GM18867 (cell line): Measurements from ENCODE around the gene SLC1A4.

ENCODE experiments used
- ATAC-seq: cut with Tn5 transposase; IDR thresholded peaks from one replicate; pipeline ENCODE4 v1.9.1; 2021; ENCODE audit warnings: mild to moderate bottlenecking, moderate library complexity; ENCODE audit not compliant: unreplicated experiment

SLC1A4 gene

DNA sequence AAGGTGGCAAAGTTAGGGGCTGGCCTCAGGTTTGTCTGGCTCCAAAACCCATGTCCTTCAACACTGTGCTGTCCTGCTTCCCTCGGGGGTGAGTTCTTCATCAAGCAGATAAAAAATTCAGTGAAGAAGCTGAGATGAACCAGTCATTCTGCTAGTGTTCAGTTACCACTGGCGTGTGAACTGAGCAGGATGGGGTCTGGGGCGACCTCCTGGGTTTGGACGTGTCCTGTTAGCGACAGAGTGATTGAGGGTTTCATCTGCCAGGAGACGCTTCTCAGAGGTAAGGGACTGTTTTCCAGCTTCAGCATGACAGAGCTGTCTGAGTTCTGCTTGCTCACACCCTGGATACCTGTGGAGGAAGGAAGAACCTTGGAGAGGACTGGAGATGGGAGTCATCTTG, 81.7 kb downstream of the SLC1A4 start:
- ATAC-seq, result no peak

DNA sequence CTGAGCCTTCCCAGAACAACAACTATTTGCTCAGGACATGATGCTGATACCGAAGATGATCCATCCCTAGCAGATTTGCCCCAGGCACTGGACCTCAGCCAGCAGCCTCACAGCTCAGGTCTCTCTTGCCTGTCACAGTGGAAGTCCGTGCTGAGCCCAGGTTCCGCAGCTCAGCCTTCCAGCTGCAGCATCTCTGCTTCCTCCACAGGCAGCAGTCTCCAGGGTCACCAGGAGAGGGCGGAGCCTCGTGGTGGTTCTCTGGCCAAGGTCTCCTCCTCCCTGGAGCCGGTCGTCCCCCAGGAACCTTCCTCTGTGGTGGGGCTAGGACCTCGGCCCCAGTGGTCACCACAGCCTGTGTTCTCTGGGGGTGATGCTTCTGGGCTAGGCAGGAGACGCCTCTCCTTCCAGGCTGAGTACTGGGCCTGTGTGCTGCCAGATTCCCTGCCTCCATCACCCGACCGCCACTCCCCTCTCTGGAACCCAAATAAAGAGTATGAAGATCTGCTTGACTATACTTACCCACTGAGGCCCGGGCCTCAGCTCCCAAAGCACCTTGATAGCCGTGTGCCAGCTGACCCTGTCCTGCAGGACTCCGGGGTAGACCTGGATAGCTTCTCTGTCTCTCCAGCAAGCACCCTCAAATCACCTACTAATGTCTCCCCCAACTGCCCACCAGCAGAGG, 82.4 kb downstream of the SLC1A4 start:
- ATAC-seq, result no peak

DNA sequence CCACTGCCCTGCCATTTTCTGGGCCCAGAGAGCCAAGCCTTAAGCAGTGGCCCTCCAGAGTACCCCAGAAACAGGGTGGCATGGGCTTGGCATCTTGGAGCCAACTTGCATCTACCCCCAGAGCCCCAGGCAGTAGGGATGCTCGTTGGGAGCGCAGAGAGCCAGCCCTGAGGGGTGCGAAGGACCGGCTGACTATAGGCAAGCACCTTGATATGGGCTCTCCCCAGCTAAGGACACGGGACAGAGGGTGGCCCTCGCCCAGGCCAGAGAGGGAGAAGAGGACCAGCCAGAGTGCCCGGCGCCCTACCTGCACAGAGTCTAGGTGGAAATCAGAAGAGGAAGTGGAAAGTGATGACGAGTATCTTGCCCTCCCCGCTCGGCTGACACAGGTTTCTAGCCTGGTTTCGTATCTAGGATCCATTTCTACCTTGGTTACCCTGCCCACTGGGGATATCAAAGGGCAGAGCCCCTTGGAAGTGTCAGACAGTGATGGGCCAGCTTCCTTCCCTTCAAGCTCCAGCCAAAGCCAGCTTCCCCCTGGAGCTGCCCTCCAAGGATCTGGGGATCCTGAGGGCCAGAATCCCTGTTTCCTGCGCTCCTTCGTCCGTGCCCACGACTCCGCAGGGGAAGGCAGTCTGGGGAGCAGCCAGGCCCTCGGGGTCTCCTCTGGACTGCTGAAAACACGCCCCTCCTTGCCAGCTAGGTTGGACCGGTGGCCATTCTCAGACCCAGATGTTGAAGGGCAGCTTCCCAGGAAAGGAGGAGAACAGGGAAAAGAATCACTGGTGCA, 83.2 kb downstream of the SLC1A4 start:
- peak; percentile 50 for ATAC-seq
